Peyer's patch (tissue), 4 donors: Measurements from ENCODE around the gene FCGBP.

Experiments
- POLR2A ChIP-seq, 2 donors: fragments of 450-650 bp; IDR thresholded peaks; one replicate each; pipeline ENCODE4 v1.5.1; 2017; ENCODE audit warnings: antibody characterized with exemption in 2 of 2, mild to moderate bottlenecking in 2 of 2, moderate library complexity in 2 of 2
- TF ChIP-seq, protein P1 (sequence below), 6 experiments: fragments of 450-650 bp in 4 of 6; fragments of 200-600 bp in 2 of 6; sonication (generic) in 1 of 6; IDR thresholded peaks; one replicate each; pipeline ENCODE4 v1.5.1; 2017 to 2019; ENCODE audit warnings: antibody characterized with exemption in 6 of 6, mild to moderate bottlenecking in 3 of 6, moderate library complexity in 1 of 6

DNA sequence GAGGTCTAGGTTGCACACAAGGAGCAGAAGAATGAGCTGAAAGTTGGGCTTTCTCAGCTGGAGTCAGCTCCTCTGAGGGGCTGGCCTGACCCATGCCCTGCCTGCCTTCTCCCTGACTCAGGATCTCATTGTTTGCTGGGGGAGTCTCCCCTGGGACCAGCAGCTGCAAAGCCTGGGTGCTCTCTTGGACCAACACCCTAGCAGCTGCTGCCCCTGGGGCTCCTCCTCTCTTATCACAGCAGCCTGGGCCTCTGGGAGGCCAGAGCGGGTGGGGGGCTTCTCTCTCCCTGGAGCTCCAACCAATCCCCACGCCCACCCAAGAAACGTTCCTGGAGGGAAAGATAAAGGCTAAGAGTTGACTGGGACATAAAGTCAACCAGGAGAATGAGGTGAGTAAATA lies 1.6 kb upstream of the FCGBP start:
- TF ChIP-seq, protein P1, sequence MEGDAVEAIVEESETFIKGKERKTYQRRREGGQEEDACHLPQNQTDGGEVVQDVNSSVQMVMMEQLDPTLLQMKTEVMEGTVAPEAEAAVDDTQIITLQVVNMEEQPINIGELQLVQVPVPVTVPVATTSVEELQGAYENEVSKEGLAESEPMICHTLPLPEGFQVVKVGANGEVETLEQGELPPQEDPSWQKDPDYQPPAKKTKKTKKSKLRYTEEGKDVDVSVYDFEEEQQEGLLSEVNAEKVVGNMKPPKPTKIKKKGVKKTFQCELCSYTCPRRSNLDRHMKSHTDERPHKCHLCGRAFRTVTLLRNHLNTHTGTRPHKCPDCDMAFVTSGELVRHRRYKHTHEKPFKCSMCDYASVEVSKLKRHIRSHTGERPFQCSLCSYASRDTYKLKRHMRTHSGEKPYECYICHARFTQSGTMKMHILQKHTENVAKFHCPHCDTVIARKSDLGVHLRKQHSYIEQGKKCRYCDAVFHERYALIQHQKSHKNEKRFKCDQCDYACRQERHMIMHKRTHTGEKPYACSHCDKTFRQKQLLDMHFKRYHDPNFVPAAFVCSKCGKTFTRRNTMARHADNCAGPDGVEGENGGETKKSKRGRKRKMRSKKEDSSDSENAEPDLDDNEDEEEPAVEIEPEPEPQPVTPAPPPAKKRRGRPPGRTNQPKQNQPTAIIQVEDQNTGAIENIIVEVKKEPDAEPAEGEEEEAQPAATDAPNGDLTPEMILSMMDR (IDR thresholded peaks at IDR 0.05) = no peak
- TF ChIP-seq POLR2A (IDR thresholded peaks at IDR 0.05) = no peak
